Trophoblast cell (in vitro differentiated cells and primary cell): ENCODE results near the gene ZFAND5.
A peak's percentile ranks its signal among the peaks of the same experiment; 100 is the strongest.

Source experiments
- DNase-seq, 2 donors: peaks; one replicate each; pipeline ENCODE4 v3.0.0-alpha.2; 2016
- H2AFZ ChIP-seq: 2 replicates; pipeline ENCODE4 v1.6.1; 2013; ENCODE audit warnings: low read length, moderate library complexity, mild to moderate bottlenecking; ENCODE audit not compliant: insufficient read depth, poor library complexity
- H2AK5ac ChIP-seq: 2 replicates; pipeline ENCODE4 v1.6.1; 2013; ENCODE audit warnings: mild to moderate bottlenecking, low read length
- H2BK120ac ChIP-seq: 2 replicates; pipeline ENCODE4 v1.6.1; 2013; ENCODE audit warnings: low read length, mild to moderate bottlenecking, moderate library complexity; ENCODE audit not compliant: insufficient read depth, poor library complexity
- H2BK12ac ChIP-seq: 2 replicates; pipeline ENCODE4 v1.6.1; 2013; ENCODE audit warnings: mild to moderate bottlenecking, low read length, moderate library complexity
- H2BK5ac ChIP-seq: 2 replicates; pipeline ENCODE4 v1.6.1; 2013; ENCODE audit warnings: low read length, low read depth, moderate library complexity, mild to moderate bottlenecking; ENCODE audit not compliant: poor library complexity
- H3K14ac ChIP-seq: 2 replicates; pipeline ENCODE4 v1.6.1; 2013; ENCODE audit warnings: mild to moderate bottlenecking, low read length
- H3K18ac ChIP-seq: 2 replicates; pipeline ENCODE4 v1.6.1; 2013; ENCODE audit warnings: mild to moderate bottlenecking, low read length
- H3K23ac ChIP-seq: 2 replicates; pipeline ENCODE4 v1.6.1; 2013; ENCODE audit warnings: low read length
- H3K27ac ChIP-seq: 2 replicates; pipeline ENCODE4 v1.5.1; 2013; ENCODE audit warnings: low read depth, mild to moderate bottlenecking, inconsistent platforms, low read length, moderate library complexity
- H3K27me3 ChIP-seq: 2 replicates; pipeline ENCODE4 v1.6.1; 2013; ENCODE audit warnings: inconsistent platforms, mild to moderate bottlenecking, low read length, moderate library complexity; ENCODE audit not compliant: insufficient read depth
- H3K36me3 ChIP-seq, 2 experiments: 1 replicate in 1 of 2; 2 replicates in 1 of 2; pipeline ENCODE4 v1.6.1; 2013; ENCODE audit warnings: low read length in 2 of 2, mild to moderate bottlenecking in 2 of 2, moderate library complexity in 1 of 2; ENCODE audit not compliant: insufficient read depth in 2 of 2, control insufficient read depth in 1 of 2
- H3K4ac ChIP-seq: 2 replicates; pipeline ENCODE4 v1.6.1; 2013; ENCODE audit warnings: low read depth, mild to moderate bottlenecking, low read length, moderate library complexity
- H3K4me1 ChIP-seq, 2 experiments: 1 replicate in 1 of 2; 2 replicates in 1 of 2; pipeline ENCODE4 v1.6.1; 2013; ENCODE audit warnings: low read length in 2 of 2, mild to moderate bottlenecking in 2 of 2, moderate library complexity in 1 of 2; ENCODE audit not compliant: insufficient read depth in 2 of 2, control insufficient read depth in 1 of 2
- H3K4me2 ChIP-seq: 2 replicates; pipeline ENCODE4 v1.6.1; 2013; ENCODE audit warnings: inconsistent platforms, mild to moderate bottlenecking, low read length, moderate library complexity
- H3K4me3 ChIP-seq: 2 replicates; pipeline ENCODE4 v1.5.1; 2013; ENCODE audit warnings: mild to moderate bottlenecking, low read depth, low read length, inconsistent platforms
- H3K79me1 ChIP-seq: one replicate; pipeline ENCODE4 v1.6.1; 2013; ENCODE audit warnings: low read length
- H3K79me2 ChIP-seq: 2 replicates; pipeline ENCODE4 v1.6.1; 2013; ENCODE audit warnings: low read length, mild to moderate bottlenecking; ENCODE audit not compliant: control insufficient read depth, insufficient read depth, poor library complexity
- H3K9ac ChIP-seq: 2 replicates; pipeline ENCODE4 v1.6.1; 2013; ENCODE audit warnings: mild to moderate bottlenecking, low read length
- H3K9me3 ChIP-seq: 2 replicates; pipeline ENCODE4 v1.6.1; 2013; ENCODE audit warnings: low read depth, mild to moderate bottlenecking, control low read depth, inconsistent platforms, low read length; ENCODE audit not compliant: insufficient read depth
- H4K12ac ChIP-seq: 2 replicates; pipeline ENCODE4 v1.6.1; 2013; ENCODE audit warnings: low read depth, mild to moderate bottlenecking, low read length, moderate library complexity
- H4K8ac ChIP-seq: 2 replicates; pipeline ENCODE4 v1.6.1; 2013; ENCODE audit warnings: low read depth, mild to moderate bottlenecking, low read length, moderate library complexity
- H4K91ac ChIP-seq: one replicate; pipeline ENCODE4 v1.6.1; 2013; ENCODE audit warnings: low read depth, mild to moderate bottlenecking, low read length, moderate library complexity
- WGBS: extraction: QIAGEN DNeasy Blood & Tissue Kit; methylation state at CpG from one replicate; pipeline ENCODE4 v1.1.7; 2013; ENCODE audit warnings: missing lambda C conversion rate; ENCODE audit not compliant: insufficient read length, insufficient coverage; ENCODE audit errors: extremely low coverage; 5-methylcytosine and 5-hydroxymethylcytosine counted together

The ZFAND5 gene

DNA sequence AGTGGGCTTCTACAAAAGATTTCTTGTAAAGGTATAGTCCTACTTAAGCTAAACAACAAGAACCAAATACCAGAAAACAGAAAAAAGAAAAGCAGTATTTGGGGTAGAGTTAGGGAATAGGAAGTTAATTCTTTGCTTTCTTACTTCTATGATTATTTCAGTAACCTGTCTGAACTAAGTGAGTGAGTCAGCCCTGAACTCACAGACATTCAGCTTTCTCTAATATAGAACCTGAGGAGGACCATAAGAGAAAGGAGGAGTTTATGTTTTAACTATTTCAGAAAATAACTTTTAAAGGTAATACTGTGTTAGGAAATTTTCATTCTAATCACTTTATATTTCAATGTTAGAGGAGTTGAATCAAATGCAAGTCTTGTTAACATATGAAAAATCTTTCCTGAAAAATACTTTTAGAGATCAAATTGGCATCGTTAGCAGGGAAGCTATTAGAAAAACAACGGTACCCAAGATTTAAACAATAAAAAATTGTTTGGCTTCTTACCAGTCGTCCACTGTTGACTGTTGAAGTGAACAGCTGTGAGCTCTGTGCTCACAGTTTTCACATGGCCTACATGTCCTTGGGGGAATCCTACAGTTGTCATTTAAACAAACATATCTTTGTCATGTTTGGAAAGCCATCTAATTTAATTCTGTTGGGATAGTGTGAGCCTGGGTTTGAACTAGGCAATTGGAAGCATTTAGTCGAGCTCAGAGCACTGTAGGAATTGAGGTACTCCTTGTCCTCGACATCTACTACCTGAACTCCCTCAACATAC is 19.9 kb upstream of the ZFAND5 start:
- H3K36me3 ChIP-seq, result no peaks in the 10 kb centered on the region
- no peak overlapping the region for H3K18ac ChIP-seq
- no peak overlapping the region for H3K4me2 ChIP-seq
- no peak overlapping the region for H4K12ac ChIP-seq
- no peak for DNase-seq
- H3K27ac ChIP-seq, result no peak overlapping the region
- WGBS, result no CpG with 5 or more reads among the region's 5 CpGs
- no peak overlapping the region for H2AK5ac ChIP-seq
- H3K14ac ChIP-seq, result no peak overlapping the region
- H3K4me3 ChIP-seq, result no peak overlapping the region
- no peak overlapping the region for H4K8ac ChIP-seq
- H3K79me2 ChIP-seq, result no peaks in the 10 kb centered on the region
- H2BK120ac ChIP-seq, result no peak overlapping the region
- no peak overlapping the region for H4K91ac ChIP-seq
- H3K27me3 ChIP-seq, result no peaks in the 10 kb centered on the region
- H3K9ac ChIP-seq, result no peak overlapping the region
- no peaks in the 10 kb centered on the region for H3K79me1 ChIP-seq
- no peak overlapping the region for H2AFZ ChIP-seq
- no peak overlapping the region for H2BK12ac ChIP-seq
- no peaks in the 10 kb centered on the region for H3K9me3 ChIP-seq
- no peak overlapping the region for H2BK5ac ChIP-seq
- no peak overlapping the region for H3K4ac ChIP-seq
- H3K23ac ChIP-seq, result no peak overlapping the region
- H3K4me1 ChIP-seq, result no peaks in the 10 kb centered on the region

DNA sequence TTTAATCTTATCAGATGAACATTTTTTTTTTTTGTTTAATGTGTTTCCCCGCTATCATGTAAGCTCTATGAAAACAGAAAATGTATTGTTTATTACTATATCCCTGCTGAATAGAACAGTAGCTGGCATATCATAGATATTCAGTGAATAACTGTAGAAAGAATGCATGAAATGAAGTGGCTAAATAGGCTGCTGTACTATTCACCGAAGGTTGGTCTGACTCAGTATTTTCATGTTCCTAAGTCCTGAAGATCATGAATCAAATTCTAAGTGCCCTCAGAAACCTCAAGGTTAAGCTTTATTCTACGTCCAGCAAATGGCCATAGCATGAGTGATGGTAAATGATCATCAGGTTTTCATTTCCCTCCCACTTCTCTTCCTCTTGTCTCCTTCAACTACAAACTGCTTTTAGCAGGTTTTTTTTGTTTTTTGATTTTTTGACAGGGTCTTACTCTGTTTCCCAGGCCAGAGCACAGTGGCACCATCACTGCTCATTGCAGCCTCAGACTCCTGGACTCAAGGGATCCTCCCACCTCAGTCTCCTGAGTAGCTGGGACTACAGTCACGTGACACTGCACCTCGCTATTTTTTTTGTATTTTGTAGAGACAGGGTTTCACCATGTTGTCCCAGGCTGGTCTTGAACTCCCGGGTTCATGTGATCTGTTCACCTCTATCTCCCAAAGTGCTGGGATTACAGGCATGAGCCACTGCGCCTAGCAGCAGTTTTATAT is 19.1 kb upstream of the ZFAND5 start:
- no CpG with 5 or more reads among the region's 7 CpGs for WGBS
- no peak overlapping the region for H4K8ac ChIP-seq

DNA sequence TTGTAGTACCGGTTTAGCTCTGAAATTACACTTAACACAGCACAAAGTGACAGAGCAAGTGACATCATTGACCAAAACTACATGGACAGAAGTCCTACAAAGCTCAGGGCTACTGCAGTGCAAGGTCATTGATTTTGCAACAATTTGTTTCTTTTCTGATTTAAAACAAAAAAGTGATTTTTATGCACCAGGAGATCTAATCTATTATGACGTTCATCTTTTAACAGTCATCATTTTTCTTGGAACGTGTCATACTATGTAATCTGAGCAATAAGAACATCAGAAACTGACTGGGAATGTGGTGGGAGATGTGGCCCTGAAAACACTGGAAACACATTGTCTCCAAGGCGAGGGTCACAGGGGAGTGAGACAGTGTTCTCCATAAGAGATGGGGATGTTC is 17.4 kb upstream of the ZFAND5 start:
- H3K14ac ChIP-seq, result no peak overlapping the region
- WGBS, result no CpG with 5 or more reads among the region's 4 CpGs
- H3K27ac ChIP-seq, result no peak overlapping the region
- no peak overlapping the region for H4K8ac ChIP-seq
- no peaks in the 10 kb centered on the region for H3K4me1 ChIP-seq
- no peak overlapping the region for H3K9ac ChIP-seq
- no peaks in the 10 kb centered on the region for H3K9me3 ChIP-seq
- no peaks in the 10 kb centered on the region for H3K27me3 ChIP-seq
- H3K23ac ChIP-seq, result no peak overlapping the region
- H3K79me1 ChIP-seq, result no peaks in the 10 kb centered on the region
- peak in 1 of 2 donors; percentile 66 for DNase-seq
- no peak overlapping the region for H4K91ac ChIP-seq
- H3K4me2 ChIP-seq, result no peak overlapping the region
- H3K79me2 ChIP-seq, result no peaks in the 10 kb centered on the region
- no peak overlapping the region for H4K12ac ChIP-seq
- no peak overlapping the region for H3K18ac ChIP-seq
- no peak overlapping the region for H2BK5ac ChIP-seq
- no peak overlapping the region for H2AFZ ChIP-seq
- no peak overlapping the region for H3K4ac ChIP-seq
- H2AK5ac ChIP-seq, result no peak overlapping the region
- no peak overlapping the region for H2BK120ac ChIP-seq
- no peak overlapping the region for H3K4me3 ChIP-seq
- no peaks in the 10 kb centered on the region for H3K36me3 ChIP-seq
- no peak overlapping the region for H2BK12ac ChIP-seq

More for the DNA sequence above, 19.1 kb upstream of the ZFAND5 start:
- H3K4ac ChIP-seq, result no peak overlapping the region
- H3K23ac ChIP-seq, result no peak overlapping the region
- peak in 1 of 2 donors; percentile 49 for DNase-seq
- no peak overlapping the region for H4K12ac ChIP-seq
- H3K4me3 ChIP-seq, result no peak overlapping the region
- no peak overlapping the region for H2BK12ac ChIP-seq
- no peak overlapping the region for H4K91ac ChIP-seq
- no peaks in the 10 kb centered on the region for H3K4me1 ChIP-seq
- H2AK5ac ChIP-seq, result no peak overlapping the region
- H3K9ac ChIP-seq, result no peak overlapping the region
- no peaks in the 10 kb centered on the region for H3K79me2 ChIP-seq
- no peak overlapping the region for H2BK120ac ChIP-seq
- H2BK5ac ChIP-seq, result no peak overlapping the region
- no peaks in the 10 kb centered on the region for H3K9me3 ChIP-seq
- H3K27ac ChIP-seq, result no peak overlapping the region
- no peak overlapping the region for H3K14ac ChIP-seq
- H3K27me3 ChIP-seq, result no peaks in the 10 kb centered on the region
- no peaks in the 10 kb centered on the region for H3K79me1 ChIP-seq
- no peak overlapping the region for H3K4me2 ChIP-seq
- H2AFZ ChIP-seq, result no peak overlapping the region
- H3K18ac ChIP-seq, result no peak overlapping the region
- no peaks in the 10 kb centered on the region for H3K36me3 ChIP-seq

DNA sequence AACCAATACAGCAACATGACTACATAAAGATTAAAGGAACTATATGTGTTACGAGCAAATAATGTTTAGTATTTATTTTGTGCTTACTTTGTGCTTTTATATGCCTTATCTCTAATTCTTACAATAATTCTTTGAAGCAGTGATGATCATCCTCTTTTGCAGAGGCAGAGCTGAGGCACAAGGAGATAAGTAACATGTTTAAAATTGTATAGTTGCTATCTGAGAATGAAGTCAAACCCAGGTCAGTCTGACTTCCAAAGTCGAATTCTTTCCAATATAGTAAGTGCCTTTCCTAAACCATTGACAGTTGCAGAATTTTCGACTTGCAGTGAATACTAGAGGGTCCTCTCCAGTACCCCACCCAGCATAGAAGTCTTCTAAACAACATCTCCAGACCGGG is 12.0 kb upstream of the ZFAND5 start:
- no peak overlapping the region for H3K27ac ChIP-seq
- H3K4me2 ChIP-seq, result no peak overlapping the region
- no peak overlapping the region for H2BK120ac ChIP-seq
- H3K79me1 ChIP-seq, result no peaks in the 10 kb centered on the region
- no peaks in the 10 kb centered on the region for H3K79me2 ChIP-seq
- no CpG with 5 or more reads among the region's 4 CpGs for WGBS
- no peak overlapping the region for H4K8ac ChIP-seq
- H3K36me3 ChIP-seq, result no peaks in the 10 kb centered on the region
- no peak overlapping the region for H3K9ac ChIP-seq
- H4K12ac ChIP-seq, result no peak overlapping the region
- H3K9me3 ChIP-seq, result no peaks in the 10 kb centered on the region
- H3K23ac ChIP-seq, result no peak overlapping the region
- H2AFZ ChIP-seq, result no peak overlapping the region
- H3K27me3 ChIP-seq, result no peaks in the 10 kb centered on the region
- peak in 1 of 2 donors; percentile 74 for DNase-seq
- no peak overlapping the region for H3K18ac ChIP-seq
- no peak overlapping the region for H2AK5ac ChIP-seq
- H3K14ac ChIP-seq, result no peak overlapping the region
- H3K4me1 ChIP-seq, result no peaks in the 10 kb centered on the region
- no peak overlapping the region for H3K4ac ChIP-seq
- no peak overlapping the region for H4K91ac ChIP-seq
- no peak overlapping the region for H2BK12ac ChIP-seq
- H2BK5ac ChIP-seq, result no peak overlapping the region
- H3K4me3 ChIP-seq, result no peak overlapping the region
